Measurements from ENCODE around the gene ERGIC1.
A peak's percentile ranks its signal among the peaks of the same experiment; 100 is the strongest.

ERGIC1 gene

GRCh38 chr5:172942556-172942955, 108.5 kb downstream of the ERGIC1 start:
- in situ Hi-C loops (cut with HindIII; ENCODE audit: low pct_ligation_motif_present, low pct_unique_long_range_greater_than_20kb, low sequenced_read_pairs): no loop called here
- DNase-seq: no peak

GRCh38 chr5:172943283-172943841, 109.3 kb downstream of the ERGIC1 start:
- in situ Hi-C loops (cut with HindIII; ENCODE audit: low pct_ligation_motif_present, low pct_unique_long_range_greater_than_20kb, low sequenced_read_pairs): no loop called here
- DNase-seq: no peak

- in situ Hi-C loops (cut with HindIII; ENCODE audit: low pct_ligation_motif_present, low pct_unique_long_range_greater_than_20kb, low sequenced_read_pairs): no loop called here
- no peak for DNase-seq
Measured at GRCh38 chr5:172943906-172944305, 109.9 kb downstream of the ERGIC1 start.

- in situ Hi-C loops (cut with HindIII; ENCODE audit: low pct_ligation_motif_present, low pct_unique_long_range_greater_than_20kb, low sequenced_read_pairs): no loop called here
- DNase-seq: no peak
Measured at GRCh38 chr5:172944741-172945140, 110.7 kb downstream of the ERGIC1 start.

GRCh38 chr5:172945151-172945550, 111.1 kb downstream of the ERGIC1 start:
- DNase-seq: no peak
- in situ Hi-C loops (cut with HindIII; ENCODE audit: low pct_ligation_motif_present, low pct_unique_long_range_greater_than_20kb, low sequenced_read_pairs): no loop called here

GRCh38 chr5:172946146-172946545, 112.1 kb downstream of the ERGIC1 start:
- DNase-seq: no peak
- in situ Hi-C loops (cut with HindIII; ENCODE audit: low pct_ligation_motif_present, low pct_unique_long_range_greater_than_20kb, low sequenced_read_pairs): no loop called here

- in situ Hi-C loops (cut with HindIII; ENCODE audit: low pct_ligation_motif_present, low pct_unique_long_range_greater_than_20kb, low sequenced_read_pairs): no loop called here
- no peak for DNase-seq
Measured at GRCh38 chr5:172949426-172949825, 115.4 kb downstream of the ERGIC1 start.

- in situ Hi-C loops (cut with HindIII; ENCODE audit: low pct_ligation_motif_present, low pct_unique_long_range_greater_than_20kb, low sequenced_read_pairs): no loop called here
- DNase-seq: no peak
Measured at GRCh38 chr5:172950176-172950965, 116.3 kb downstream of the ERGIC1 start.

- in situ Hi-C loops (cut with HindIII; ENCODE audit: low pct_ligation_motif_present, low pct_unique_long_range_greater_than_20kb, low sequenced_read_pairs): no loop called here
- no peak for DNase-seq
Measured at GRCh38 chr5:172951371-172952033, 117.5 kb downstream of the ERGIC1 start.

- in situ Hi-C loops (cut with HindIII; ENCODE audit: low pct_ligation_motif_present, low pct_unique_long_range_greater_than_20kb, low sequenced_read_pairs): no loop called here
- DNase-seq: no peak
Measured at GRCh38 chr5:172952034-172952511, 118.0 kb downstream of the ERGIC1 start.

- DNase-seq: no peak
- in situ Hi-C loops (cut with HindIII; ENCODE audit: low pct_ligation_motif_present, low pct_unique_long_range_greater_than_20kb, low sequenced_read_pairs): no loop called here
Measured at GRCh38 chr5:172953776-172954675, 120.0 kb downstream of the ERGIC1 start.

- no peak for DNase-seq
- in situ Hi-C loops (cut with HindIII; ENCODE audit: low pct_ligation_motif_present, low pct_unique_long_range_greater_than_20kb, low sequenced_read_pairs): no loop called here
Measured at GRCh38 chr5:172954751-172955159, 120.7 kb downstream of the ERGIC1 start.

- in situ Hi-C loops (cut with HindIII; ENCODE audit: low pct_ligation_motif_present, low pct_unique_long_range_greater_than_20kb, low sequenced_read_pairs): no loop called here
- DNase-seq: no peak
Measured at GRCh38 chr5:172956228-172956627, 122.2 kb downstream of the ERGIC1 start.

GRCh38 chr5:172956936-172957335, 122.9 kb downstream of the ERGIC1 start:
- no peak for DNase-seq
- in situ Hi-C loops (cut with HindIII; ENCODE audit: low pct_ligation_motif_present, low pct_unique_long_range_greater_than_20kb, low sequenced_read_pairs): no loop called here

- DNase-seq: no peak
- in situ Hi-C loops (cut with HindIII; ENCODE audit: low pct_ligation_motif_present, low pct_unique_long_range_greater_than_20kb, low sequenced_read_pairs): no loop called here
Measured at GRCh38 chr5:172957458-172957857, 123.4 kb downstream of the ERGIC1 start.

- in situ Hi-C loops (cut with HindIII; ENCODE audit: low pct_ligation_motif_present, low pct_unique_long_range_greater_than_20kb, low sequenced_read_pairs): no loop called here
- DNase-seq: peak; percentile 60
Measured at GRCh38 chr5:172958331-172959046, 124.4 kb downstream of the ERGIC1 start.

GRCh38 chr5:172959824-172960799, 126.1 kb downstream of the ERGIC1 start:
- no peak for DNase-seq
- in situ Hi-C loops (cut with HindIII; ENCODE audit: low pct_ligation_motif_present, low pct_unique_long_range_greater_than_20kb, low sequenced_read_pairs): no loop called here

Data from ACHN (cell line).